Large intestine (tissue), 12 donors: ENCODE measurements around the gene TUNAR. TPM values are rescaled to one million over a fixed set of nuclear protein-coding genes. Genes with fewer than 3 reads are reported as not detected.

Source experiments
- DNase-seq, 2 donors: peaks; one replicate each; pipeline versions ENCODE4 v3.0.0 to v3.0.0-alpha.2; 2013
- H3K27ac ChIP-seq: one replicate; pipeline ENCODE4 v1.5.1; 2013; ENCODE audit warnings: low read length
- H3K27me3 ChIP-seq: 2 replicates; pipeline ENCODE4 v1.6.1; 2013; ENCODE audit warnings: low read length; ENCODE audit not compliant: control insufficient read depth, insufficient read depth
- H3K36me3 ChIP-seq: 2 replicates; pipeline ENCODE4 v1.6.1; 2013; ENCODE audit warnings: low read length; ENCODE audit not compliant: control insufficient read depth, insufficient read depth
- H3K4me1 ChIP-seq: one replicate; pipeline ENCODE4 v1.6.1; 2013; ENCODE audit warnings: low read length; ENCODE audit not compliant: control insufficient read depth, insufficient read depth
- H3K4me3 ChIP-seq: one replicate; pipeline ENCODE4 v1.5.1; 2013; ENCODE audit warnings: low read length
- H3K9me3 ChIP-seq: one replicate; pipeline ENCODE4 v1.6.1; 2013; ENCODE audit warnings: mild to moderate bottlenecking, low read depth, low read length, moderate library complexity; ENCODE audit not compliant: control insufficient read depth
- WGBS: methylation state at CpG from one replicate; pipeline ENCODE4 v1.1.5; 2013; ENCODE audit warnings: low lambda C conversion rate; ENCODE audit not compliant: insufficient coverage; 5-methylcytosine and 5-hydroxymethylcytosine counted together
- long read RNA-seq, 11 donors: transcript quantifications; one replicate each; lab custom pipeline, GENCODE V29; 2026
- polyA plus RNA-seq: library from polyadenylated mRNA; unstranded; fragments of 120-200 nt; gene quantifications from one replicate; pipeline ENCODE4 v1.2.1, GENCODE V29; 2013

The TUNAR gene
- 0.85 TPM for polyA plus RNA-seq
- long read RNA-seq, donor 1 = 0 reads
- long read RNA-seq, donor 2 = 0 reads
- long read RNA-seq, donor 3 = 0 reads
- long read RNA-seq, donor 4 = 0 reads
- long read RNA-seq, donor 5, partial matches to known transcripts = 0 of 2 reads
- long read RNA-seq, donor 5, other reads (novel, unspliced or antisense) = 0 of 2 reads
- long read RNA-seq, donor 6 = 0 reads
- long read RNA-seq, donor 7 = 0 reads
- long read RNA-seq, donor 8 = 0 reads
- long read RNA-seq, donor 9 = 0 reads
- long read RNA-seq, donor 10 = 0 reads
- long read RNA-seq, donor 11 = 0 reads

- WGBS = no CpG with 5 or more reads among the region's 70 CpGs
- Histone ChIP-seq H3K9me3 (no peaks in the 10 kb centered on the region), H3K27me3 (peaks cover 53% of the 10 kb centered on the region), H3K4me1 (no peaks in the 10 kb centered on the region), H3K27ac (no peak within 1 kb of the TSS), H3K4me3 (no peak within 1 kb of the TSS), H3K36me3 (no peaks in the 10 kb centered on the region)
- peak in 1 of 2 donors; percentile 24 for DNase-seq
Measured at GRCh38 chr14:95876761-95877538, at the start of gene TUNAR. Gene TUNAR (plus strand): TSS chr14:95876832.

- Histone ChIP-seq H3K27ac (no peak overlapping the region), H3K36me3 (no peaks in the 10 kb centered on the region), H3K27me3 (no peaks in the 10 kb centered on the region), H3K9me3 (peaks cover 2% of the 10 kb centered on the region), H3K4me3 (no peak overlapping the region), H3K4me1 (no peaks in the 10 kb centered on the region)
- no peak for DNase-seq
- no CpG with 5 or more reads among the region's 3 CpGs for WGBS
Measured at GRCh38 chr14:95828649-95829265, 47.9 kb upstream of the TUNAR start.

GRCh38 chr14:95829321-95829720 is 47.3 kb upstream of the TUNAR start:
- DNase-seq = no peak
- Histone ChIP-seq H3K9me3 (peaks cover 2% of the 10 kb centered on the region), H3K27ac (no peak overlapping the region), H3K36me3 (no peaks in the 10 kb centered on the region), H3K4me1 (no peaks in the 10 kb centered on the region), H3K4me3 (no peak overlapping the region), H3K27me3 (no peaks in the 10 kb centered on the region)
- WGBS = no CpG with 5 or more reads among the region's 3 CpGs

GRCh38 chr14:95830386-95830785 is 46.2 kb upstream of the TUNAR start:
- no CpG with 5 or more reads among the region's 3 CpGs for WGBS
- H3K36me3 ChIP-seq = no peaks in the 10 kb centered on the region
- no peaks in the 10 kb centered on the region for H3K4me1 ChIP-seq
- no peak overlapping the region for H3K27ac ChIP-seq
- no peak overlapping the region for H3K4me3 ChIP-seq
- no peak for DNase-seq
- H3K9me3 ChIP-seq = peaks cover 2% of the 10 kb centered on the region
- no peaks in the 10 kb centered on the region for H3K27me3 ChIP-seq

GRCh38 chr14:95831041-95831440 is 45.6 kb upstream of the TUNAR start:
- Histone ChIP-seq H3K36me3 (no peaks in the 10 kb centered on the region), H3K4me1 (no peaks in the 10 kb centered on the region), H3K4me3 (no peak overlapping the region), H3K27ac (no peak overlapping the region), H3K27me3 (no peaks in the 10 kb centered on the region), H3K9me3 (peaks cover 2% of the 10 kb centered on the region)
- WGBS = no CpG with 5 or more reads among the region's 2 CpGs
- no peak for DNase-seq

GRCh38 chr14:95831468-95831867 is 45.2 kb upstream of the TUNAR start:
- H3K27me3 ChIP-seq = no peaks in the 10 kb centered on the region
- no CpG with 5 or more reads among the region's 5 CpGs for WGBS

GRCh38 chr14:95832012-95832411 is 44.6 kb upstream of the TUNAR start:
- no peak overlapping the region for H3K27ac ChIP-seq
- WGBS = no CpG with 5 or more reads among the region's 8 CpGs
- H3K36me3 ChIP-seq = no peaks in the 10 kb centered on the region
- H3K4me3 ChIP-seq = no peak overlapping the region
- DNase-seq = no peak
- no peaks in the 10 kb centered on the region for H3K4me1 ChIP-seq
- peaks cover 2% of the 10 kb centered on the region for H3K9me3 ChIP-seq
- H3K27me3 ChIP-seq = no peaks in the 10 kb centered on the region

More at GRCh38 chr14:95831468-95831867, 45.2 kb upstream of the TUNAR start:
- no peak for DNase-seq
- Histone ChIP-seq H3K9me3 (peaks cover 2% of the 10 kb centered on the region), H3K4me3 (no peak overlapping the region), H3K4me1 (no peaks in the 10 kb centered on the region), H3K27ac (no peak overlapping the region), H3K36me3 (no peaks in the 10 kb centered on the region)

- Histone ChIP-seq H3K36me3 (no peaks in the 10 kb centered on the region), H3K27ac (no peak overlapping the region), H3K4me1 (no peaks in the 10 kb centered on the region), H3K4me3 (no peak overlapping the region), H3K27me3 (no peaks in the 10 kb centered on the region), H3K9me3 (peaks cover 2% of the 10 kb centered on the region)
- WGBS = no CpG with 5 or more reads among the region's 3 CpGs
- no peak for DNase-seq
Measured at GRCh38 chr14:95833429-95833828, 43.2 kb upstream of the TUNAR start.

- Histone ChIP-seq H3K9me3 (peaks cover 2% of the 10 kb centered on the region), H3K36me3 (no peaks in the 10 kb centered on the region), H3K27me3 (no peaks in the 10 kb centered on the region), H3K4me3 (no peak overlapping the region), H3K27ac (no peak overlapping the region), H3K4me1 (no peaks in the 10 kb centered on the region)
- DNase-seq = no peak
- WGBS = no CpG with 5 or more reads among the region's 2 CpGs
Measured at GRCh38 chr14:95834496-95834895, 42.1 kb upstream of the TUNAR start.

- H3K36me3 ChIP-seq = no peaks in the 10 kb centered on the region
- no peak for DNase-seq
- H3K9me3 ChIP-seq = peaks cover 2% of the 10 kb centered on the region
- no peaks in the 10 kb centered on the region for H3K27me3 ChIP-seq
- 88% methylated on average over 1 of the region's 3 CpGs for WGBS
- H3K4me3 ChIP-seq = no peak overlapping the region
- H3K27ac ChIP-seq = no peak overlapping the region
- H3K4me1 ChIP-seq = no peaks in the 10 kb centered on the region
Measured at GRCh38 chr14:95835121-95835730, 41.4 kb upstream of the TUNAR start.
